Astrocyte (in vitro differentiated cells and primary cell): ENCODE data around the gene TAAR5. TPM values are rescaled to one million over a fixed set of nuclear protein-coding genes. Genes with fewer than 3 reads are reported as not detected.

ENCODE experiments used
- DNase-seq: peaks from one replicate; pipeline ENCODE4 v3.0.0-alpha.2; 2010; ENCODE audit warnings: low read depth
- FAIRE-seq: peaks from 2 replicates; lab custom pipeline; 2011; peaks lifted over from hg19 to GRCh38; lab: Jason Lieb, UNC
- H2AFZ ChIP-seq: 2 replicates; pipeline ENCODE4 v1.6.0; 2012; ENCODE audit warnings: low read depth, low read length, inconsistent platforms
- H3K27ac ChIP-seq: 2 replicates; pipeline ENCODE4 v1.5.1; 2011; ENCODE audit warnings: low read depth, low read length, inconsistent platforms
- H3K27me3 ChIP-seq: 2 replicates; pipeline ENCODE4 v1.6.0; 2011; ENCODE audit warnings: low read length, inconsistent platforms; ENCODE audit not compliant: insufficient read depth
- H3K36me3 ChIP-seq: 2 replicates; pipeline ENCODE4 v1.5.1; 2011; ENCODE audit warnings: low read length, inconsistent platforms; ENCODE audit not compliant: insufficient read depth
- H3K4me1 ChIP-seq: 2 replicates; pipeline ENCODE4 v1.5.1; 2011; ENCODE audit warnings: low read length, inconsistent platforms; ENCODE audit not compliant: insufficient read depth
- H3K4me2 ChIP-seq: 2 replicates; pipeline ENCODE4 v1.6.0; 2012; ENCODE audit warnings: low read length, inconsistent platforms
- H3K4me3 ChIP-seq: 2 replicates; pipeline ENCODE4 v1.5.1; 2011; ENCODE audit warnings: low read depth, mild to moderate bottlenecking, low read length, inconsistent platforms; ENCODE audit not compliant: insufficient read depth
- H3K79me2 ChIP-seq: 2 replicates; pipeline ENCODE4 v1.6.0; 2012; ENCODE audit warnings: mild to moderate bottlenecking, low read length, inconsistent platforms; ENCODE audit not compliant: insufficient read depth
- H3K9ac ChIP-seq: 2 replicates; pipeline ENCODE4 v1.6.0; 2012; ENCODE audit warnings: mild to moderate bottlenecking, low read length, inconsistent platforms
- H3K9me3 ChIP-seq: 2 replicates; pipeline ENCODE4 v1.5.1; 2012; ENCODE audit warnings: low read depth, mild to moderate bottlenecking, low read length, inconsistent platforms; ENCODE audit not compliant: insufficient read depth
- H4K20me1 ChIP-seq: 2 replicates; pipeline ENCODE4 v1.6.0; 2012; ENCODE audit warnings: low read length, inconsistent platforms; ENCODE audit not compliant: insufficient read depth
- H3K27ac Mint-ChIP-seq: one replicate; pipeline ENCODE4 v1.8.0; 2021; ENCODE audit warnings: mild to moderate bottlenecking, mixed read lengths; ENCODE audit not compliant: unreplicated experiment
- H3K27me3 Mint-ChIP-seq: one replicate; pipeline ENCODE4 v1.8.0; 2021; ENCODE audit warnings: low read depth, mixed read lengths; ENCODE audit not compliant: unreplicated experiment
- H3K36me3 Mint-ChIP-seq: one replicate; pipeline ENCODE4 v1.8.0; 2021; ENCODE audit warnings: low read depth, mixed read lengths; ENCODE audit not compliant: unreplicated experiment
- H3K4me1 Mint-ChIP-seq: one replicate; pipeline ENCODE4 v1.8.0; 2021; ENCODE audit warnings: low read depth, mixed read lengths; ENCODE audit not compliant: unreplicated experiment
- H3K4me3 Mint-ChIP-seq: one replicate; pipeline ENCODE4 v1.8.0; 2021; ENCODE audit warnings: mild to moderate bottlenecking, moderate library complexity, mixed read lengths; ENCODE audit not compliant: unreplicated experiment
- H3K9me3 Mint-ChIP-seq: one replicate; pipeline ENCODE4 v1.8.0; 2021; ENCODE audit warnings: mild to moderate bottlenecking, mixed read lengths; ENCODE audit not compliant: unreplicated experiment
- EZH2 ChIP-seq: IDR thresholded peaks from 2 replicates; pipeline ENCODE4 v1.6.1; 2012; ENCODE audit warnings: mild to moderate bottlenecking, low read length, inconsistent platforms; ENCODE audit not compliant: insufficient read depth
- total RNA-seq: library from RNA; stranded (reverse); gene quantifications from 2 replicates; pipeline ENCODE4 v1.2.1, GENCODE V29; 2021
- TF ChIP-seq, protein P1 (sequence below): IDR thresholded peaks from 2 replicates; pipeline ENCODE4 v1.5.1; 2011; ENCODE audit warnings: low read depth, mild to moderate bottlenecking, inconsistent platforms, low read length, moderate library complexity; ENCODE audit not compliant: insufficient read depth

The TAAR5 gene
- total RNA-seq, 1 donor from 2014 or later = not detected

DNA sequence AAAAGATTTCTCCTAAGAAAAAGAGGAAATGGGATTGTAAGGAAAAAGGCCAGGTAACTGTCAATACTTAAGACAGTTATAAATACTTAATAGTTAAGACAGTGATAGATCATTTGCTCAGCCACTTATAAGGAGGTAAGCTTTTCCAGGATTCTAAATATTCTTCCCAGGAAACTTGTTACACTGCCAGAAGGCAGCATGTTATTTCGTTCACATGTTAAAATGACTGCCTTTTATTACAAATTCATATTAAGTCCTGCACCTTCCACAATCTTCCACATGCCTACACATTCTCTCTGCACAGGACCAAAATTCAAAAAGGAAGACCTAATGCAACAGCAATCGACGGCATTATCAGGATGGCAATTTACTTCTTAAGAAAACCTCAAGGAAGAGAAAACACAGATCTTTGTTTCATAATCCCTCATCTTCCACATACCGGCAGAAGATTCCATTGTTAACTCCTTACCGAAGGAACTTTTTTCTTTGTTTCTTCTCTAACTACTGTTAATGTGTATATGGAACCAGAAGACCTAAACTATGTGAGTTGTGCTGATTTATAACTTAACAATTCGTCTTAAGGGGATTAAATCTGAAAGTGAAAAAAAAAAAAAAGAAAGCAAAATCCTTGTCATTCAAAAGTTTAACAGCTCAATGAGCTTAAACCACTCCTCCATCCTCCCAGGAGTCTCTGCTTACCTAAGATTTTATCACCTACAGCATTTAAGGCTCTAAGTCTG lies 33.7 kb upstream of the TAAR5 start:
- H3K4me1 ChIP-seq = no peaks in the 10 kb centered on the region
- Mint-ChIP-seq H3K9me3 (peaks cover 8% of the 10 kb centered on the region), H3K4me1 (no peaks in the 10 kb centered on the region), H3K27me3 (no peaks in the 10 kb centered on the region), H3K4me3 (no peak overlapping the region), H3K36me3 (no peaks in the 10 kb centered on the region), H3K27ac (no peak overlapping the region)
- FAIRE-seq = no peak
- H3K27ac ChIP-seq = no peak overlapping the region
- DNase-seq = no peak
- H3K36me3 ChIP-seq = no peaks in the 10 kb centered on the region
- H3K4me3 ChIP-seq = no peak overlapping the region
- no peaks in the 10 kb centered on the region for H3K27me3 ChIP-seq
- no peak overlapping the region for H3K4me2 ChIP-seq
- no peaks in the 10 kb centered on the region for H3K9me3 ChIP-seq
- H4K20me1 ChIP-seq = no peaks in the 10 kb centered on the region
- no peaks in the 10 kb centered on the region for H3K79me2 ChIP-seq
- H2AFZ ChIP-seq = no peak overlapping the region
- no peak overlapping the region for H3K9ac ChIP-seq
- TF ChIP-seq, protein P1, sequence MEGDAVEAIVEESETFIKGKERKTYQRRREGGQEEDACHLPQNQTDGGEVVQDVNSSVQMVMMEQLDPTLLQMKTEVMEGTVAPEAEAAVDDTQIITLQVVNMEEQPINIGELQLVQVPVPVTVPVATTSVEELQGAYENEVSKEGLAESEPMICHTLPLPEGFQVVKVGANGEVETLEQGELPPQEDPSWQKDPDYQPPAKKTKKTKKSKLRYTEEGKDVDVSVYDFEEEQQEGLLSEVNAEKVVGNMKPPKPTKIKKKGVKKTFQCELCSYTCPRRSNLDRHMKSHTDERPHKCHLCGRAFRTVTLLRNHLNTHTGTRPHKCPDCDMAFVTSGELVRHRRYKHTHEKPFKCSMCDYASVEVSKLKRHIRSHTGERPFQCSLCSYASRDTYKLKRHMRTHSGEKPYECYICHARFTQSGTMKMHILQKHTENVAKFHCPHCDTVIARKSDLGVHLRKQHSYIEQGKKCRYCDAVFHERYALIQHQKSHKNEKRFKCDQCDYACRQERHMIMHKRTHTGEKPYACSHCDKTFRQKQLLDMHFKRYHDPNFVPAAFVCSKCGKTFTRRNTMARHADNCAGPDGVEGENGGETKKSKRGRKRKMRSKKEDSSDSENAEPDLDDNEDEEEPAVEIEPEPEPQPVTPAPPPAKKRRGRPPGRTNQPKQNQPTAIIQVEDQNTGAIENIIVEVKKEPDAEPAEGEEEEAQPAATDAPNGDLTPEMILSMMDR = no peak
- no peak for TF ChIP-seq EZH2

- Histone ChIP-seq H3K27me3 (no peaks in the 10 kb centered on the region), H3K4me3 (no peak overlapping the region), H3K4me2 (no peak overlapping the region), H2AFZ (no peak overlapping the region), H3K36me3 (no peaks in the 10 kb centered on the region), H3K9ac (no peak overlapping the region), H4K20me1 (no peaks in the 10 kb centered on the region), H3K4me1 (no peaks in the 10 kb centered on the region), H3K27ac (no peak overlapping the region), H3K79me2 (no peaks in the 10 kb centered on the region), H3K9me3 (no peaks in the 10 kb centered on the region)
- DNase-seq (no peak), FAIRE-seq (no peak)
- Mint-ChIP-seq H3K4me1 (peaks cover 13% of the 10 kb centered on the region), H3K36me3 (no peaks in the 10 kb centered on the region), H3K27ac (no peak overlapping the region), H3K27me3 (no peaks in the 10 kb centered on the region), H3K4me3 (no peak overlapping the region), H3K9me3 (no peaks in the 10 kb centered on the region)
- no peak for TF ChIP-seq EZH2
- TF ChIP-seq, protein P1 = no peak
Measured at GRCh38 chr6:132616677-132617076, 27.1 kb upstream of the TAAR5 start.

DNA sequence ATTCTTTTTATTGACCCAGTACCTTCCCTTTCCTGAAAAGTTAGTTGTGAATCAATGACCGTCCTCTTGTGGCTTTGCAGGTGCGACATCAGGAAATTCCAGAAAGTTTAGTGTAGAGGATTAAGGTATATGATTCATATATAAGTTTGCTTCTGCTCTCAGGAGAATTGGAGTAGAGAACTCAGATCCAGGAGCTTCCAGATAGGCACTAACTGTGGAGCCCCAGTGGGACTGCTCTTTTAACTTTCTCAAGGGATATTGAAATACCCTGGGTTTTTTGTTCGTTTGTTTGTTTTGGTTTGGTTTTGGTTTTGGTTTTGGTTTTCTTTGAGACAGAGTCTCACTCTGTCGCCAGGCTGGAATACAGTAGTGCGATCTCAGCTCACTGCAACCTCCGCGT lies 25.0 kb upstream of the TAAR5 start:
- Mint-ChIP-seq H3K27me3 (no peaks in the 10 kb centered on the region), H3K4me3 (no peak overlapping the region), H3K9me3 (no peaks in the 10 kb centered on the region), H3K27ac (no peak overlapping the region), H3K4me1 (peaks cover 17% of the 10 kb centered on the region), H3K36me3 (no peaks in the 10 kb centered on the region)
- DNase-seq = no peak
- Histone ChIP-seq H2AFZ (no peak overlapping the region), H3K36me3 (no peaks in the 10 kb centered on the region), H3K4me1 (no peaks in the 10 kb centered on the region), H3K4me2 (no peak overlapping the region), H3K27me3 (no peaks in the 10 kb centered on the region), H3K27ac (no peak overlapping the region), H3K79me2 (no peaks in the 10 kb centered on the region), H3K9me3 (no peaks in the 10 kb centered on the region), H3K9ac (no peak overlapping the region), H3K4me3 (no peak overlapping the region), H4K20me1 (no peaks in the 10 kb centered on the region)
- TF ChIP-seq EZH2 = no peak
- TF ChIP-seq, protein P1 = no peak
- no peak for FAIRE-seq
